Ishikawa (cell line): ENCODE measurements around the gene CNGA3.

Experiments used
- CEBPB ChIP-seq: IDR thresholded peaks from 2 replicates; pipeline ENCODE4 v1.6.1; 2012
- CREB1 ChIP-seq: IDR thresholded peaks from 2 replicates; pipeline ENCODE4 v1.6.1; 2012; ENCODE audit warnings: low read depth
- EGR1 ChIP-seq: IDR thresholded peaks from 2 replicates; pipeline ENCODE4 v1.6.1; 2012
- EP300 ChIP-seq: IDR thresholded peaks from 2 replicates; pipeline ENCODE4 v1.6.1; 2012; ENCODE audit warnings: borderline replicate concordance
- FOXM1 ChIP-seq: IDR thresholded peaks from 2 replicates; pipeline ENCODE4 v1.6.1; 2012; ENCODE audit warnings: low read depth, borderline replicate concordance
- NFIC ChIP-seq: IDR thresholded peaks from 2 replicates; pipeline ENCODE4 v1.6.1; 2012
- RAD21 ChIP-seq: IDR thresholded peaks from 2 replicates; pipeline ENCODE4 v1.6.1; 2012; ENCODE audit warnings: low read depth
- TAF1 ChIP-seq: IDR thresholded peaks from 2 replicates; pipeline ENCODE4 v1.6.1; 2012; ENCODE audit warnings: low read depth, mild to moderate bottlenecking
- TCF12 ChIP-seq: IDR thresholded peaks from 2 replicates; pipeline ENCODE4 v1.6.1; 2012; ENCODE audit warnings: low read depth
- TEAD4 ChIP-seq: IDR thresholded peaks from 2 replicates; pipeline ENCODE4 v1.6.1; 2012
- YY1 ChIP-seq: IDR thresholded peaks from 2 replicates; pipeline ENCODE4 v1.6.1; 2012; ENCODE audit warnings: low read depth
- ZBTB7A ChIP-seq: IDR thresholded peaks from 2 replicates; pipeline ENCODE4 v1.6.1; 2012; ENCODE audit warnings: low read depth
- TF ChIP-seq, protein P1 (sequence below): IDR thresholded peaks from 2 replicates; pipeline ENCODE4 v1.6.1; 2012; ENCODE audit warnings: low read depth, mild to moderate bottlenecking
- TF ChIP-seq, protein P2 (sequence below): IDR thresholded peaks from 2 replicates; pipeline ENCODE4 v1.6.1; 2012
- TF ChIP-seq, protein P3 (sequence below): IDR thresholded peaks from 2 replicates; pipeline ENCODE4 v1.6.1; 2012

CNGA3 gene

DNA sequence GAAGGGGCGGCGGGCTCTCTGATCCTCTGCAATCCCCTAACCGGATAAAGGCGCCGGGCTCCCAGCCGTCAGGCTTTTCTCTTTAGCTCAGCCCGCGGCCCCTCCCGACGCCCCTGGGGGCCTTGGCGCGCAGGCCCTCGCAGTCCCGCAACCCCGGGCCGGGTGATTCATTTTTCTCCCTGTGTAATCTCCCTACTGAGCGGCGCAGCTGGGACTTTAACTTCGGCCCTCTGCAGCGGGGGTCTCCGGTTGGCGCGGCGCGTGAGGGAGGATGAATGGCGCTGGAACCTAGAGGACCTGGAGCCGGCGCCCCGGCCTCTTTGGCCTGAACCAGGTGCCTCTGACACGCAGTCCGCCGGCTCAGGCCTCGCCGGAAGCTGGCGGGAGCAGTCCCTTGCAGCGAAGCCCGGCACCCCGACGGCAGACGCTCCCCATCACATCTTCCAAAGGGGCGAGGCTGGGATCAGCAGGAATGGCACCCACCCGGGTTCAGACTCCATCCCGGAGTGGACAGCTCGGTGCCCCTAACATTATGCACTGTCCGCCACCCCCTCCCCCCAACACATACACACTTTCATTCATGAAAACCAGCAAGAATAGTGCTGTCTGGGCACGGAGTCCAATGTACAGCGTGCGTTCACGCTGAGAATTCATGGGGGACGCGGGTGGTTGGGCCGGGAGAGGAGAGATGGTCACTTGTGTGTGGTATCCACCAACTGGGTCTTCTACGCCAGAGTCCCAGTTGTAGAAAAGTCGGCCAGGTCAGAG is 1.2 kb downstream of the CNGA3 start:
- TF ChIP-seq, protein P1, sequence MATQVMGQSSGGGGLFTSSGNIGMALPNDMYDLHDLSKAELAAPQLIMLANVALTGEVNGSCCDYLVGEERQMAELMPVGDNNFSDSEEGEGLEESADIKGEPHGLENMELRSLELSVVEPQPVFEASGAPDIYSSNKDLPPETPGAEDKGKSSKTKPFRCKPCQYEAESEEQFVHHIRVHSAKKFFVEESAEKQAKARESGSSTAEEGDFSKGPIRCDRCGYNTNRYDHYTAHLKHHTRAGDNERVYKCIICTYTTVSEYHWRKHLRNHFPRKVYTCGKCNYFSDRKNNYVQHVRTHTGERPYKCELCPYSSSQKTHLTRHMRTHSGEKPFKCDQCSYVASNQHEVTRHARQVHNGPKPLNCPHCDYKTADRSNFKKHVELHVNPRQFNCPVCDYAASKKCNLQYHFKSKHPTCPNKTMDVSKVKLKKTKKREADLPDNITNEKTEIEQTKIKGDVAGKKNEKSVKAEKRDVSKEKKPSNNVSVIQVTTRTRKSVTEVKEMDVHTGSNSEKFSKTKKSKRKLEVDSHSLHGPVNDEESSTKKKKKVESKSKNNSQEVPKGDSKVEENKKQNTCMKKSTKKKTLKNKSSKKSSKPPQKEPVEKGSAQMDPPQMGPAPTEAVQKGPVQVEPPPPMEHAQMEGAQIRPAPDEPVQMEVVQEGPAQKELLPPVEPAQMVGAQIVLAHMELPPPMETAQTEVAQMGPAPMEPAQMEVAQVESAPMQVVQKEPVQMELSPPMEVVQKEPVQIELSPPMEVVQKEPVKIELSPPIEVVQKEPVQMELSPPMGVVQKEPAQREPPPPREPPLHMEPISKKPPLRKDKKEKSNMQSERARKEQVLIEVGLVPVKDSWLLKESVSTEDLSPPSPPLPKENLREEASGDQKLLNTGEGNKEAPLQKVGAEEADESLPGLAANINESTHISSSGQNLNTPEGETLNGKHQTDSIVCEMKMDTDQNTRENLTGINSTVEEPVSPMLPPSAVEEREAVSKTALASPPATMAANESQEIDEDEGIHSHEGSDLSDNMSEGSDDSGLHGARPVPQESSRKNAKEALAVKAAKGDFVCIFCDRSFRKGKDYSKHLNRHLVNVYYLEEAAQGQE = no peak
- TF ChIP-seq TEAD4 = no peak
- no peak for TF ChIP-seq TCF12
- TF ChIP-seq FOXM1 = no peak
- TF ChIP-seq ZBTB7A = no peak
- no peak for TF ChIP-seq CEBPB
- no peak for TF ChIP-seq CREB1
- no peak for TF ChIP-seq RAD21
- no peak for TF ChIP-seq EGR1
- TF ChIP-seq, protein P2, sequence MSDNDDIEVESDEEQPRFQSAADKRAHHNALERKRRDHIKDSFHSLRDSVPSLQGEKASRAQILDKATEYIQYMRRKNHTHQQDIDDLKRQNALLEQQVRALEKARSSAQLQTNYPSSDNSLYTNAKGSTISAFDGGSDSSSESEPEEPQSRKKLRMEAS = no peak
- TF ChIP-seq NFIC = no peak
- no peak for TF ChIP-seq EP300
- no peak for TF ChIP-seq TAF1
- no peak for TF ChIP-seq YY1
- TF ChIP-seq, protein P3, sequence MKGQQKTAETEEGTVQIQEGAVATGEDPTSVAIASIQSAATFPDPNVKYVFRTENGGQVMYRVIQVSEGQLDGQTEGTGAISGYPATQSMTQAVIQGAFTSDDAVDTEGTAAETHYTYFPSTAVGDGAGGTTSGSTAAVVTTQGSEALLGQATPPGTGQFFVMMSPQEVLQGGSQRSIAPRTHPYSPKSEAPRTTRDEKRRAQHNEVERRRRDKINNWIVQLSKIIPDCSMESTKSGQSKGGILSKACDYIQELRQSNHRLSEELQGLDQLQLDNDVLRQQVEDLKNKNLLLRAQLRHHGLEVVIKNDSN = no peak

DNA sequence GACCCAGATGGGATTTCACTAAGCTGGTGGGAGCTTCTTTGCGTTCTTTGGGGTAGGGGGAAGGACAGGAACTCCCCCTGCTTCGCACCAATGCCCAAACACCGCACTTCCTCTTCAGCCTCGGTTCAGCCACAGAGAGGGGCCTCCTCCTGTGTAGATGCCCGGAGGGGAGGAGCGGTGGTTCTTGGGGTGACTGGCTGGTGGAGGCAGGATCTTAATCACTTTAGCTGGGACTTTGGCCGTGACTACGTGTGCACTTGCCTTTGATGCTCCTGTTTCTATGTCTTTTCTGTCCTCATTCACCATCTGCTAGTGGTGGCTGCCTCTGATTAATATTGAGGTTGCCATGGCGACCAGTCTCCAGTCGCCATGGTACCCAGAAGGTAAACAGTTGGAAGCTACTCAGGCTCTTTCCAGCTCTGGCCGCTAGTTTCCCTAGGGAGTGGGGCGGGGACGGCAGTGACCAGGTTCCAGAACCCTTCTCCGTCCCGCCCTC is 1.9 kb downstream of the CNGA3 start:
- TF ChIP-seq, protein P1 = no peak
- TF ChIP-seq EP300 (no peak), TEAD4 (no peak), TAF1 (no peak), CREB1 (no peak), NFIC (no peak), TCF12 (no peak), CEBPB (no peak), FOXM1 (no peak), EGR1 (no peak)
- TF ChIP-seq, protein P2 = no peak
- TF ChIP-seq, protein P3 = no peak

DNA sequence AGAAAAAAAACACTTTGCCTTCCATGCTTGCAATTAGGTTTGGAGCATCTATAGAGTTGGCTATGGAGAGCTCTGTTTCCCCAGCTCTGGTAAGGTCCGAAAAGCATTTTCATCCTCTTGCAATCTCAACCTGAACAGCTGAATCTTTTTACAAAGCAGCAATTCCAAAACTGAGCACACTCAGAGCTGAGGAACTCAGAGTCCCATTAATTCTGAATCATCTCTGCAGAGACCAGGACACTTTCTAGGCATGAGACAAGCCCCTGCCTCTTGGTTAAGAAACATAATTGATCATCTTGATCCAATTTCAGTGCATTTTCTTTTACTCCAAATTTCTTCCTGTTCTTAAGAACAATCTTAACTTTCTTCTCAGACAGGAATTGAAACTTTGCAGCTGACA is 4.2 kb downstream of the CNGA3 start:
- TF ChIP-seq CEBPB = no peak
- TF ChIP-seq, protein P2 = no peak
- TF ChIP-seq FOXM1 = no peak

DNA sequence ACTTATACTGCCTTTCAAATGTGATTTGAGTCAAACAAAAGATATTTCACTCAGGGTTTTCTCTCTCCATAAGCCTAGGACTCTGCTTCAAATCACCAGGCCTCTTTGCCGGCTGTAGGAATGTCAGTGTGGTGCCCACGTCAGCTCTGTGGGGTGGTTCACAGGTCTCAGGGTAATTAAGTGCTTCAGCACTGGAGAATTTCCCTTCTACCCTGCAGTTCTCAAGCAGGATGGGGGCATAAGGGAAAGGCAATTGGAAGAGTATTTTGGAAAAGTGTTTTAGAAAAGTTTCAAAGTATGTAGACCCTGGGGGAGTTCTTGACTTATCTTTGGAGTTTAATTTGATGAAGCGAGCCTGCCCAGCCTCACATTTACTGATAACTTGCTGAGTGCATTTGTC is 9.6 kb downstream of the CNGA3 start:
- TF ChIP-seq, protein P3 = no peak
- TF ChIP-seq TCF12 (no peak), FOXM1 (no peak), TEAD4 (no peak), NFIC (no peak), TAF1 (no peak), CREB1 (no peak), CEBPB (no peak)

DNA sequence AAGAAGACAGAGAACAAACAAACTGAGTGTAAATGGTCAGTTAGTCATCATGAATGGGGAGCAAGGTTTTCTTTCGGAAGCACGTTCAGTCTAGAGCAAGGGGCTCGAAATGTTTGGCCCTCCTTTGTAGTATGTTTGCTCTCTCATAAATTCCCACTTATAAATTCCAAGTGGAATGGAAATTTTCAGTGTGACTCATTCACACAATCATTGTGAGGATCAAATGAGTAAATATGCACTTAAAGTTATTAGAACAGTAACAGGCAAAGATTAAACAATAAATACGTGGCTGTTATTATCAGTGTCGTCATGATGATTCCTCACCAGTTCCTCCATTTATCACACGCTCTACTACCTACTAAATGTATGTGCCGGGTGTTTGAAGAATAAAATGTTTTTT is 10.5 kb downstream of the CNGA3 start:
- TF ChIP-seq TEAD4 (no peak), YY1 (no peak), FOXM1 (no peak)

DNA sequence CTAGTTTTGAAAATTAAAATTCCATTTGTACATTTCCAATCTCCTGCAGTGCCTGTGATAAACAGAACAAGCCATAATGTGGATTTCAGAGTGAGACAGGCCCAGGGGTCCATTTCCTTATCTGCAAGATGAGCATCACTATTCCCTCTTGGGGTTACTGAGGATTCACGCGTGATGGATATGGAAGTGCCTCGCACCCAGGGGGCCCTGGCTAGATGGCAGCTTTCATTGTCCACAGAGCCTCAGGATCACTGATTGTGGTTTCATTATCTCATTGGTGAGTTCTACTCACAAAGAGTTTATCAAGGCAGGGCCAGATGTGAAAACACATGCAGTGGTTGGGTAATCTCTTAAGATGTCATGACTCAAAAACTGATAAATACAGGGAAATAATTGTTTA is 11.6 kb downstream of the CNGA3 start:
- TF ChIP-seq, protein P1 = no peak
- no peak for TF ChIP-seq FOXM1
- no peak for TF ChIP-seq CEBPB
- no peak for TF ChIP-seq TCF12
- TF ChIP-seq RAD21 = no peak
- TF ChIP-seq, protein P2 = no peak
- TF ChIP-seq TEAD4 = no peak
- no peak for TF ChIP-seq CREB1
- no peak for TF ChIP-seq ZBTB7A
- no peak for TF ChIP-seq EP300
- TF ChIP-seq NFIC = no peak
